ENCODE results near the gene RAB11FIP3. TPM values are rescaled to one million over a fixed set of nuclear protein-coding genes. Genes with fewer than 3 reads are reported as not detected.

Gene RAB11FIP3
- total and polyA plus RNA-seq, 2 of the 13 experiments (the other 11 are each of a cell fraction or from before 2014, with no cell fraction given): 34.3 to 57.6 TPM

DNA sequence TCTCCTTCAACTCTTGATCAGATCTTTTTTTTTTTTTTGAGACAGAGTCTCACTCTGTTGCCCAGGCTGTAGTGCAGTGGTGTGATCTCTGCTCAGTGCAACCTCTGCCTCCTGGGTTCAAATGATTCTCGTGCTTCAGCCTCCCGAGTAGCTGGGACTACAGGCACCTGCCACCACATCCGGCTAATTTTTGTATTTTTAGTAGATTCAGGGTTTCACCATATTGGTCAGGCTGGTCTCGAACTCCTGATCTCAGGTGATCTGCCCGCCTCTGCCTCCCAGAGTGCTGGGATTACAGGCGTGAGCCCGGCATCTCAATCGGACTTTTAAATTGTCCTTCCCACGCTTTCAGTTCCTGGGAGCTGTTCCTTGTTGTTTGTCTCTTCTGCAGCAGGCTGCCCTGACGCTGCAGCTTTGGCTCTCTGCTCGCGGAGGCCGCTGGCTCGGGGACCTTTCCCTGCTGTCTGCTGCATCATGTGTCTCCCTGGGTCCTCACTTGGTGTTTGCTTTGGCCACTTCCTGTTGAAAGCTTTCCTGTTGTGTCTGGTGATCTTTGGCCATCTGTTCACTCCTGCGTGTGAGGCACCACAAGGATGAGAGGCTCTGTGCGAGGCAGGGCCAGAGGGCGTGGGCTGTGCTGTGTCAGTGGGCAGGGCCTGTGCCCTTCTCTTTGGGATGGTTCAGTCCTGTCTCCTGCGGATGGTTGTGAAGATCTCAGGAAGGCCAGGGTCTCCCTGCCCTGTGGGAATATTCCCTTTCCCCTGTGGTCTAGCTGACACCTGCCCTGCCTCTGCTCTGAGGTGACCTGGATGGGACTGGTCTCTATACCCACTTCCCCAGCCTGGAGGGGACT is 83.7 kb downstream of the RAB11FIP3 start (continued):
- TF ChIP-seq PCBP1 (IDR thresholded peaks at IDR 0.05; ENCODE audit: borderline replicate concordance, low read depth, low read length): no peak
- TF ChIP-seq SRY (CRISPR knock-in tag; IDR thresholded peaks at IDR 0.05): peak; percentile 90
- TF ChIP-seq NFIB (CRISPR knock-in tag; IDR thresholded peaks at IDR 0.05; ENCODE audit: borderline replicate concordance): no peak
- TF ChIP-seq ZZZ3 (CRISPR knock-in tag; IDR thresholded peaks at IDR 0.05; ENCODE audit: borderline replicate concordance): no peak
- no peak; the same call in 1 of the 2 replicates for TF ChIP-seq NR2F2 (IDR thresholded peaks at IDR 0.05; ENCODE audit: borderline replicate concordance, low read depth)
- TF ChIP-seq SIX1 (CRISPR knock-in tag; IDR thresholded peaks at IDR 0.05; ENCODE audit: borderline replicate concordance): no peak
- no peak for TF ChIP-seq MBNL3 (CRISPR knock-in tag; conservative IDR thresholded peaks at IDR 0.05)
- TF ChIP-seq BRCA1 (CRISPR knock-in tag; IDR thresholded peaks at IDR 0.05): peak; percentile 53; the same call in 1 of the 2 replicates
- no peak for TF ChIP-seq ZNF33A (CRISPR knock-in tag; IDR thresholded peaks at IDR 0.05; ENCODE audit: borderline replicate concordance)
- peak; percentile 88 for TF ChIP-seq ZGPAT (CRISPR knock-in tag; IDR thresholded peaks at IDR 0.05)
- TF ChIP-seq, protein P1, sequence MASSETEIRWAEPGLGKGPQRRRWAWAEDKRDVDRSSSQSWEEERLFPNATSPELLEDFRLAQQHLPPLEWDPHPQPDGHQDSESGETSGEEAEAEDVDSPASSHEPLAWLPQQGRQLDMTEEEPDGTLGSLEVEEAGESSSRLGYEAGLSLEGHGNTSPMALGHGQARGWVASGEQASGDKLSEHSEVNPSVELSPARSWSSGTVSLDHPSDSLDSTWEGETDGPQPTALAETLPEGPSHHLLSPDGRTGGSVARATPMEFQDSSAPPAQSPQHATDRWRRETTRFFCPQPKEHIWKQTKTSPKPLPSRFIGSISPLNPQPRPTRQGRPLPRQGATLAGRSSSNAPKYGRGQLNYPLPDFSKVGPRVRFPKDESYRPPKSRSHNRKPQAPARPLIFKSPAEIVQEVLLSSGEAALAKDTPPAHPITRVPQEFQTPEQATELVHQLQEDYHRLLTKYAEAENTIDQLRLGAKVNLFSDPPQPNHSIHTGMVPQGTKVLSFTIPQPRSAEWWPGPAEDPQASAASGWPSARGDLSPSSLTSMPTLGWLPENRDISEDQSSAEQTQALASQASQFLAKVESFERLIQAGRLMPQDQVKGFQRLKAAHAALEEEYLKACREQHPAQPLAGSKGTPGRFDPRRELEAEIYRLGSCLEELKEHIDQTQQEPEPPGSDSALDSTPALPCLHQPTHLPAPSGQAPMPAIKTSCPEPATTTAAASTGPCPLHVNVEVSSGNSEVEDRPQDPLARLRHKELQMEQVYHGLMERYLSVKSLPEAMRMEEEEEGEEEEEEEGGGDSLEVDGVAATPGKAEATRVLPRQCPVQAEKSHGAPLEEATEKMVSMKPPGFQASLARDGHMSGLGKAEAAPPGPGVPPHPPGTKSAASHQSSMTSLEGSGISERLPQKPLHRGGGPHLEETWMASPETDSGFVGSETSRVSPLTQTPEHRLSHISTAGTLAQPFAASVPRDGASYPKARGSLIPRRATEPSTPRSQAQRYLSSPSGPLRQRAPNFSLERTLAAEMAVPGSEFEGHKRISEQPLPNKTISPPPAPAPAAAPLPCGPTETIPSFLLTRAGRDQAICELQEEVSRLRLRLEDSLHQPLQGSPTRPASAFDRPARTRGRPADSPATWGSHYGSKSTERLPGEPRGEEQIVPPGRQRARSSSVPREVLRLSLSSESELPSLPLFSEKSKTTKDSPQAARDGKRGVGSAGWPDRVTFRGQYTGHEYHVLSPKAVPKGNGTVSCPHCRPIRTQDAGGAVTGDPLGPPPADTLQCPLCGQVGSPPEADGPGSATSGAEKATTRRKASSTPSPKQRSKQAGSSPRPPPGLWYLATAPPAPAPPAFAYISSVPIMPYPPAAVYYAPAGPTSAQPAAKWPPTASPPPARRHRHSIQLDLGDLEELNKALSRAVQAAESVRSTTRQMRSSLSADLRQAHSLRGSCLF (CRISPR knock-in tag; IDR thresholded peaks at IDR 0.05; ENCODE audit: borderline replicate concordance): no peak
- TF ChIP-seq CREB1 (IDR thresholded peaks at IDR 0.05): peak; percentile 9; the same call in 1 of the 2 replicates
- no peak; the same call in 1 of the 2 replicates for TF ChIP-seq CREB1 (CRISPR knock-in tag; IDR thresholded peaks at IDR 0.05)
- no peak; the same call in 1 of the 2 replicates for TF ChIP-seq NRL (CRISPR knock-in tag; IDR thresholded peaks at IDR 0.05; ENCODE audit: borderline replicate concordance)
- TF ChIP-seq, protein P2, sequence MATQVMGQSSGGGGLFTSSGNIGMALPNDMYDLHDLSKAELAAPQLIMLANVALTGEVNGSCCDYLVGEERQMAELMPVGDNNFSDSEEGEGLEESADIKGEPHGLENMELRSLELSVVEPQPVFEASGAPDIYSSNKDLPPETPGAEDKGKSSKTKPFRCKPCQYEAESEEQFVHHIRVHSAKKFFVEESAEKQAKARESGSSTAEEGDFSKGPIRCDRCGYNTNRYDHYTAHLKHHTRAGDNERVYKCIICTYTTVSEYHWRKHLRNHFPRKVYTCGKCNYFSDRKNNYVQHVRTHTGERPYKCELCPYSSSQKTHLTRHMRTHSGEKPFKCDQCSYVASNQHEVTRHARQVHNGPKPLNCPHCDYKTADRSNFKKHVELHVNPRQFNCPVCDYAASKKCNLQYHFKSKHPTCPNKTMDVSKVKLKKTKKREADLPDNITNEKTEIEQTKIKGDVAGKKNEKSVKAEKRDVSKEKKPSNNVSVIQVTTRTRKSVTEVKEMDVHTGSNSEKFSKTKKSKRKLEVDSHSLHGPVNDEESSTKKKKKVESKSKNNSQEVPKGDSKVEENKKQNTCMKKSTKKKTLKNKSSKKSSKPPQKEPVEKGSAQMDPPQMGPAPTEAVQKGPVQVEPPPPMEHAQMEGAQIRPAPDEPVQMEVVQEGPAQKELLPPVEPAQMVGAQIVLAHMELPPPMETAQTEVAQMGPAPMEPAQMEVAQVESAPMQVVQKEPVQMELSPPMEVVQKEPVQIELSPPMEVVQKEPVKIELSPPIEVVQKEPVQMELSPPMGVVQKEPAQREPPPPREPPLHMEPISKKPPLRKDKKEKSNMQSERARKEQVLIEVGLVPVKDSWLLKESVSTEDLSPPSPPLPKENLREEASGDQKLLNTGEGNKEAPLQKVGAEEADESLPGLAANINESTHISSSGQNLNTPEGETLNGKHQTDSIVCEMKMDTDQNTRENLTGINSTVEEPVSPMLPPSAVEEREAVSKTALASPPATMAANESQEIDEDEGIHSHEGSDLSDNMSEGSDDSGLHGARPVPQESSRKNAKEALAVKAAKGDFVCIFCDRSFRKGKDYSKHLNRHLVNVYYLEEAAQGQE (IDR thresholded peaks at IDR 0.05; ENCODE audit: borderline replicate concordance in 1 of 2, low read depth in 1 of 2, low read length in 2 of 2): peak in 1 of 2 experiments; percentile 51; a peak in 1 of 4 replicates
